ENCODE results near the gene IDE. TPM values are rescaled to one million over a fixed set of nuclear protein-coding genes. Genes with fewer than 3 reads are reported as not detected.
A peak's percentile ranks its signal among the peaks of the same experiment; 100 is the strongest.

IDE gene
- total and polyA plus RNA-seq, 9 of the 15 experiments (the other 6 are each of a cell fraction or from before 2014, with no cell fraction given): 10.2 to 50.6 (median 33.2) TPM

DNA sequence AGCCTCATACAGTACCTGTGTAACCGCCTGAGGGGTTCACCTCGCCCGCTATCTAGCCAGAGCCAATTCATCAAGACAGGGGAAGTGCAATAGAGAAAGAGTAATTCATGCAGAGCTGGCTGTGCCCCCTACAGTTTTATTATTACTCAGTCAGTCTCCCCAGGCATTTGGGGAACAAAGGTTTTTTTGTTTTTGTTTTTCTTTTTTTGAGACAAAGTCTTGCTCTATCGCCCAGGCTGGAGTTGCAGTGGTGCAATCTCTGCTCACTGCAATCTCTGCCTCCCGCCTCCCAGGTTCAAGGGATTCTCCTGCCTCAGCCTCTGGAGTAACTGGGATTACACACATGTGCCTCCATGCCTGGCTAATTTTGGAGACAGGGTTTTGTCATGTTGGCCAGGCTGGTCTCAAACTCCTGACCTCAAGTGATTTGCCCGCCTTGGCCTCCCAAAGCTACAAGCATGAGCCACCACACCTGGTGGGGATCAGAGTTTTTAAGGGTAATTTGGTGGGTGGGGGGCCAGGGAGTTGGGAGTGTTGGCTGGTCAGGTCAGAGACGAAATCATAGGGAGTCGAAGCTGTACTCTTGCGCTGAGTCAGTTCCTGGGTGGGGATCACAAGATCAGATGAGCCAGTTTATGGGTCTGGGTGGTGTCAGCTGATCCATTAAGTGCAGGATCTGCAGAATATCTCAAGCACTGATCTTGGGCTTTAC lies 166.4 kb downstream of the IDE start (continued):
- TF ChIP-seq TSC22D4 (tag; IDR thresholded peaks at IDR 0.05) (no peak), E2F3 (CRISPR knock-in tag; IDR thresholded peaks at IDR 0.05) (no peak), ZNF212 (CRISPR knock-in tag; IDR thresholded peaks at IDR 0.05) (no peak), NFE2 (IDR thresholded peaks at IDR 0.05; ENCODE audit: low read depth) (peak; percentile 75), ZFX (CRISPR knock-in tag; IDR thresholded peaks at IDR 0.05) (no peak), CBX3 (IDR thresholded peaks at IDR 0.05; ENCODE audit: borderline replicate concordance in 1 of 2, low read length in 2 of 2) (no peak), SPI1 (IDR thresholded peaks at IDR 0.05; ENCODE audit: borderline replicate concordance, low read depth, low read length) (no peak), NFE2L1 (tag; IDR thresholded peaks at IDR 0.05; ENCODE audit: borderline replicate concordance, low read depth) (no peak), CXXC5 (CRISPR knock-in tag; IDR thresholded peaks at IDR 0.05) (peak; percentile 34; the same call in 1 of the 2 replicates), ZFPM2 (CRISPR knock-in tag; IDR thresholded peaks at IDR 0.05) (no peak), KHSRP (IDR thresholded peaks at IDR 0.05) (no peak), ZNF699 (CRISPR knock-in tag; IDR thresholded peaks at IDR 0.05; ENCODE audit: insufficient replicate concordance) (no peak)
- TF ChIP-seq, protein P1, sequence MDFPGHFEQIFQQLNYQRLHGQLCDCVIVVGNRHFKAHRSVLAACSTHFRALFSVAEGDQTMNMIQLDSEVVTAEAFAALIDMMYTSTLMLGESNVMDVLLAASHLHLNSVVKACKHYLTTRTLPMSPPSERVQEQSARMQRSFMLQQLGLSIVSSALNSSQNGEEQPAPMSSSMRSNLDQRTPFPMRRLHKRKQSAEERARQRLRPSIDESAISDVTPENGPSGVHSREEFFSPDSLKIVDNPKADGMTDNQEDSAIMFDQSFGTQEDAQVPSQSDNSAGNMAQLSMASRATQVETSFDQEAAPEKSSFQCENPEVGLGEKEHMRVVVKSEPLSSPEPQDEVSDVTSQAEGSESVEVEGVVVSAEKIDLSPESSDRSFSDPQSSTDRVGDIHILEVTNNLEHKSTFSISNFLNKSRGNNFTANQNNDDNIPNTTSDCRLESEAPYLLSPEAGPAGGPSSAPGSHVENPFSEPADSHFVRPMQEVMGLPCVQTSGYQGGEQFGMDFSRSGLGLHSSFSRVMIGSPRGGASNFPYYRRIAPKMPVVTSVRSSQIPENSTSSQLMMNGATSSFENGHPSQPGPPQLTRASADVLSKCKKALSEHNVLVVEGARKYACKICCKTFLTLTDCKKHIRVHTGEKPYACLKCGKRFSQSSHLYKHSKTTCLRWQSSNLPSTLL (IDR thresholded peaks at IDR 0.05): no peak
- TF ChIP-seq, protein P2, sequence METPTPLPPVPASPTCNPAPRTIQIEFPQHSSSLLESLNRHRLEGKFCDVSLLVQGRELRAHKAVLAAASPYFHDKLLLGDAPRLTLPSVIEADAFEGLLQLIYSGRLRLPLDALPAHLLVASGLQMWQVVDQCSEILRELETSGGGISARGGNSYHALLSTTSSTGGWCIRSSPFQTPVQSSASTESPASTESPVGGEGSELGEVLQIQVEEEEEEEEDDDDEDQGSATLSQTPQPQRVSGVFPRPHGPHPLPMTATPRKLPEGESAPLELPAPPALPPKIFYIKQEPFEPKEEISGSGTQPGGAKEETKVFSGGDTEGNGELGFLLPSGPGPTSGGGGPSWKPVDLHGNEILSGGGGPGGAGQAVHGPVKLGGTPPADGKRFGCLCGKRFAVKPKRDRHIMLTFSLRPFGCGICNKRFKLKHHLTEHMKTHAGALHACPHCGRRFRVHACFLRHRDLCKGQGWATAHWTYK (CRISPR knock-in tag; IDR thresholded peaks at IDR 0.05): 0 out of 2 replicates have a peak, but pooled peaks have one; percentile 42
- TF ChIP-seq, protein P3, sequence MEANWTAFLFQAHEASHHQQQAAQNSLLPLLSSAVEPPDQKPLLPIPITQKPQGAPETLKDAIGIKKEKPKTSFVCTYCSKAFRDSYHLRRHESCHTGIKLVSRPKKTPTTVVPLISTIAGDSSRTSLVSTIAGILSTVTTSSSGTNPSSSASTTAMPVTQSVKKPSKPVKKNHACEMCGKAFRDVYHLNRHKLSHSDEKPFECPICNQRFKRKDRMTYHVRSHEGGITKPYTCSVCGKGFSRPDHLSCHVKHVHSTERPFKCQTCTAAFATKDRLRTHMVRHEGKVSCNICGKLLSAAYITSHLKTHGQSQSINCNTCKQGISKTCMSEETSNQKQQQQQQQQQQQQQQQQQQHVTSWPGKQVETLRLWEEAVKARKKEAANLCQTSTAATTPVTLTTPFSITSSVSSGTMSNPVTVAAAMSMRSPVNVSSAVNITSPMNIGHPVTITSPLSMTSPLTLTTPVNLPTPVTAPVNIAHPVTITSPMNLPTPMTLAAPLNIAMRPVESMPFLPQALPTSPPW (CRISPR knock-in tag; IDR thresholded peaks at IDR 0.05): 0 out of 2 replicates have a peak, but pooled peaks have one; percentile 34
- TF ChIP-seq, protein P4, sequence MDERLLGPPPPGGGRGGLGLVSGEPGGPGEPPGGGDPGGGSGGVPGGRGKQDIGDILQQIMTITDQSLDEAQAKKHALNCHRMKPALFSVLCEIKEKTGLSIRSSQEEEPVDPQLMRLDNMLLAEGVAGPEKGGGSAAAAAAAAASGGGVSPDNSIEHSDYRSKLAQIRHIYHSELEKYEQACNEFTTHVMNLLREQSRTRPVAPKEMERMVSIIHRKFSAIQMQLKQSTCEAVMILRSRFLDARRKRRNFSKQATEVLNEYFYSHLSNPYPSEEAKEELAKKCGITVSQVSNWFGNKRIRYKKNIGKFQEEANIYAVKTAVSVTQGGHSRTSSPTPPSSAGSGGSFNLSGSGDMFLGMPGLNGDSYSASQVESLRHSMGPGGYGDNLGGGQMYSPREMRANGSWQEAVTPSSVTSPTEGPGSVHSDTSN (CRISPR knock-in tag; IDR thresholded peaks at IDR 0.05; ENCODE audit: low read depth): no peak
- TF ChIP-seq, protein P4 (tag; conservative IDR thresholded peaks at IDR 0.05; ENCODE audit: low read depth): 0 out of 2 replicates have a peak, but pooled peaks have one; percentile 6

Measured in K562 (cell line).